GM12878 (cell line): ENCODE data around the gene PDE11A.

Source experiments
- GATAD2B ChIP-seq: fragments of 450-650 bp; conservative IDR thresholded peaks from 2 replicates; pipeline ENCODE4 v1.6.1; 2017; ENCODE audit warnings: low read depth, mild to moderate bottlenecking, moderate library complexity
- LARP7 ChIP-seq: fragments of 450-650 bp; IDR thresholded peaks from 2 replicates; pipeline ENCODE4 v1.6.1; 2017; ENCODE audit warnings: mild to moderate bottlenecking
- POLR2A ChIP-seq: IDR thresholded peaks from 2 replicates; pipeline ENCODE4 v1.6.1; 2011; ENCODE audit warnings: low read depth, mild to moderate bottlenecking, low read length
- RAD21 ChIP-seq: IDR thresholded peaks from 2 replicates; pipeline ENCODE4 v1.6.1; 2011; ENCODE audit warnings: mild to moderate bottlenecking, low read depth, low read length, moderate library complexity; ENCODE audit not compliant: insufficient read depth
- RFX5 ChIP-seq: IDR thresholded peaks from 2 replicates; pipeline ENCODE4 v1.6.1; 2011; ENCODE audit warnings: low read depth, low read length, improper control_type of control experiment
- SMC3 ChIP-seq: IDR thresholded peaks from 2 replicates; pipeline ENCODE4 v1.6.1; 2011; ENCODE audit warnings: low read length, improper control_type of control experiment, borderline replicate concordance
- TF ChIP-seq, protein P1 (sequence below), 3 experiments: IDR thresholded peaks in 2 of 3; conservative IDR thresholded peaks in 1 of 3; 2 replicates each; pipeline ENCODE4 v1.5.1; 2011; ENCODE audit warnings: low read depth in 3 of 3, low read length in 3 of 3, mild to moderate bottlenecking in 3 of 3, control low read depth in 2 of 3, moderate library complexity in 2 of 3, inconsistent platforms in 1 of 3, mixed read lengths in 1 of 3; ENCODE audit not compliant: control insufficient read depth in 2 of 3, insufficient read depth in 1 of 3; ENCODE audit errors: extremely low read depth in 1 of 3
- TF ChIP-seq, protein P2 (sequence below): IDR thresholded peaks from 2 replicates; pipeline ENCODE4 v1.6.1; 2012; ENCODE audit warnings: low read depth, low read length, improper control_type of control experiment

DNA sequence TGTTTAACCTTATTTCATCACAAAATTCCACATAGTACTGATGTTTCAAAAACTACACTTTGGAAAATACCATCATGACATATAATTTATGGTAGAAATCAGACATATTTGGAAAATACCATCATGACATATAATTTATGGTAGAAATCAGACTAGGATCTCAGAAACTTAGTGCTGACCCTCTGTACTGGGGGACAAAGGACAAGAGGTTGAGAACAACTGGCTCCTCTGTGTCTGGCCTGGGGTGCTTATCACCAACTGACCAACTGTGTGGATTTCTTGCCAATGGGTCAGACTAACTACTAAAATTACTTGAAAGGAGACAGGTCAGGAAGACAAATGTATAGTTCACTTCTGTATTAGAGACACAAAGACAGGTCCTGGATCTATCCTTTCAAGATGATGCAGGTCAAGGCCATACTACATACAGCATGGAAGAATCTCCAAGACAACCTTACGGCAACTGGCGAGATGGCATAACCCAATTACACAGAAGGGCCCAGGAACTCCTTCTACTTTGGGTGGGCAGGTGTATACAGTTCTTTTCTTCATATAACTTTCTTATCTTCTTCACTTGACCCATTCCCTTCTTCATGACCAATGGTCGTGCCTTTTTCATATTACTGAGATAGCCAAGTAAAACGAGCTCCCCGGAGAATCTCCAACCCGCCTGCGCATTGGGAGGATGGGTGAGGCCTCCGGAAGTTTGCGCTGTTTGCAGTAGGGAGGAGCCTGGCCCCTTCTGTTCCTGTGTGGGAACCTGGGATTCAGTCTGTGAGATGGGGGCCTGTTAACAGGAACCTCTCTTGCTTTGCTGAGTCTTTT lies 389.5 kb downstream of the PDE11A start:
- TF ChIP-seq, protein P1, sequence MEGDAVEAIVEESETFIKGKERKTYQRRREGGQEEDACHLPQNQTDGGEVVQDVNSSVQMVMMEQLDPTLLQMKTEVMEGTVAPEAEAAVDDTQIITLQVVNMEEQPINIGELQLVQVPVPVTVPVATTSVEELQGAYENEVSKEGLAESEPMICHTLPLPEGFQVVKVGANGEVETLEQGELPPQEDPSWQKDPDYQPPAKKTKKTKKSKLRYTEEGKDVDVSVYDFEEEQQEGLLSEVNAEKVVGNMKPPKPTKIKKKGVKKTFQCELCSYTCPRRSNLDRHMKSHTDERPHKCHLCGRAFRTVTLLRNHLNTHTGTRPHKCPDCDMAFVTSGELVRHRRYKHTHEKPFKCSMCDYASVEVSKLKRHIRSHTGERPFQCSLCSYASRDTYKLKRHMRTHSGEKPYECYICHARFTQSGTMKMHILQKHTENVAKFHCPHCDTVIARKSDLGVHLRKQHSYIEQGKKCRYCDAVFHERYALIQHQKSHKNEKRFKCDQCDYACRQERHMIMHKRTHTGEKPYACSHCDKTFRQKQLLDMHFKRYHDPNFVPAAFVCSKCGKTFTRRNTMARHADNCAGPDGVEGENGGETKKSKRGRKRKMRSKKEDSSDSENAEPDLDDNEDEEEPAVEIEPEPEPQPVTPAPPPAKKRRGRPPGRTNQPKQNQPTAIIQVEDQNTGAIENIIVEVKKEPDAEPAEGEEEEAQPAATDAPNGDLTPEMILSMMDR (IDR thresholded peaks at IDR 0.05 in 2 of 3, conservative IDR thresholded peaks at IDR 0.05 in 1 of 3; ENCODE audit: control insufficient read depth in 2 of 3, extremely low read depth in 1 of 3, insufficient read depth in 1 of 3, low read depth in 3 of 3, low read length in 3 of 3): no peak
- TF ChIP-seq RFX5: no peak
- no peak for TF ChIP-seq GATAD2B
- TF ChIP-seq POLR2A: no peak
- TF ChIP-seq SMC3: no peak
- TF ChIP-seq LARP7: no peak
- TF ChIP-seq, protein P2, sequence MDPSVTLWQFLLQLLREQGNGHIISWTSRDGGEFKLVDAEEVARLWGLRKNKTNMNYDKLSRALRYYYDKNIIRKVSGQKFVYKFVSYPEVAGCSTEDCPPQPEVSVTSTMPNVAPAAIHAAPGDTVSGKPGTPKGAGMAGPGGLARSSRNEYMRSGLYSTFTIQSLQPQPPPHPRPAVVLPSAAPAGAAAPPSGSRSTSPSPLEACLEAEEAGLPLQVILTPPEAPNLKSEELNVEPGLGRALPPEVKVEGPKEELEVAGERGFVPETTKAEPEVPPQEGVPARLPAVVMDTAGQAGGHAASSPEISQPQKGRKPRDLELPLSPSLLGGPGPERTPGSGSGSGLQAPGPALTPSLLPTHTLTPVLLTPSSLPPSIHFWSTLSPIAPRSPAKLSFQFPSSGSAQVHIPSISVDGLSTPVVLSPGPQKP: no peak
- TF ChIP-seq RAD21: no peak
